B cell (primary cell): ENCODE data around the gene LYZL6. TPM values are rescaled to one million over a fixed set of nuclear protein-coding genes. Genes with fewer than 3 reads are reported as not detected.

Experiments used
- ATAC-seq: fragments of 200-7000 bp; cut with Tn5 transposase; one replicate; pipeline ENCODE4 v1.10.0; 2021; ENCODE audit warnings: low read depth, mild to moderate bottlenecking, moderate number of reproducible peaks, moderate library complexity
- CTCF ChIA-PET: fragments of 350-600 bp; sonication (Branson Sonifier 250); formaldehyde crosslinking; loops from one replicate; lab custom pipeline; 2021; ENCODE audit warnings: antibody characterized with exemption, inconsistent platforms; lab: Charles Lee
- POLR2A ChIA-PET: fragments of 350-600 bp; sonication (Branson Sonifier 250); formaldehyde crosslinking; loops from one replicate; lab custom pipeline; 2021; ENCODE audit warnings: antibody characterized with exemption; lab: Charles Lee
- DNase-seq: peaks from one replicate; pipeline ENCODE4 v3.0.0; 2013
- H2AFZ ChIP-seq: 2 replicates; pipeline ENCODE4 v1.6.1; 2012; ENCODE audit warnings: mild to moderate bottlenecking, low read depth, low read length; ENCODE audit not compliant: insufficient read depth, poor library complexity, severe bottlenecking
- H3K27ac ChIP-seq, 2 donors: 1 replicate in 1 of 2; 2 replicates in 1 of 2; pipeline ENCODE4 v1.5.1; 2012 to 2013; ENCODE audit warnings: low read length in 2 of 2, mild to moderate bottlenecking in 2 of 2, moderate library complexity in 1 of 2
- H3K27me3 ChIP-seq, 4 experiments: fragments of 200-600 bp in 1 of 4; sonication (generic) in 1 of 4; replicated peaks in 1 of 4; 1 replicate in 2 of 4; 2 replicates in 2 of 4; pipeline versions ENCODE4 v1.6.1 to v1.7.0; 2013 to 2016; ENCODE audit warnings: low read length in 3 of 4, mild to moderate bottlenecking in 2 of 4, mixed read lengths in 1 of 4, moderate library complexity in 1 of 4; ENCODE audit not compliant: insufficient read depth in 4 of 4, control insufficient read depth in 3 of 4; ENCODE audit errors: control extremely low read depth in 1 of 4
- H3K36me3 ChIP-seq, 2 experiments: replicated peaks in 1 of 2; 1 replicate in 1 of 2; 2 replicates in 1 of 2; pipeline versions ENCODE4 v1.6.1 to v1.7.1; 2013; ENCODE audit warnings: low read length in 1 of 2; ENCODE audit not compliant: insufficient read depth in 2 of 2, control insufficient read depth in 1 of 2; ENCODE audit errors: control extremely low read depth in 1 of 2, extremely low read depth in 1 of 2
- H3K4me1 ChIP-seq, 2 donors: fragments of 200-600 bp in 1 of 2; sonication (generic) in 1 of 2; 1 replicate in 1 of 2; 2 replicates in 1 of 2; pipeline versions ENCODE4 v1.5.1 to v1.6.1; 2013 to 2017; ENCODE audit warnings: low read length in 2 of 2; ENCODE audit not compliant: control insufficient read depth in 2 of 2, insufficient read depth in 2 of 2
- H3K4me2 ChIP-seq: replicated peaks from 2 replicates; pipeline ENCODE3; 2012; ENCODE audit warnings: mild to moderate bottlenecking, low read depth, low read length; ENCODE audit not compliant: poor library complexity, severe bottlenecking
- H3K4me3 ChIP-seq, 5 experiments: fragments of 200-600 bp in 1 of 5; sonication (generic) in 1 of 5; 1 replicate in 3 of 5; 2 replicates in 2 of 5; pipeline versions ENCODE4 v1.5.1 to v1.7.0; 2011 to 2016; ENCODE audit warnings: low read length in 4 of 5, mild to moderate bottlenecking in 4 of 5, low read depth in 2 of 5, control low read depth in 1 of 5, moderate library complexity in 1 of 5; ENCODE audit not compliant: insufficient read depth in 1 of 5; ENCODE audit errors: control extremely low read depth in 1 of 5, extremely low read depth in 1 of 5
- H3K79me2 ChIP-seq: fragments of 200-600 bp; sonication (generic); one replicate; pipeline ENCODE4 v1.6.0; 2016; ENCODE audit warnings: low read length; ENCODE audit not compliant: control insufficient read depth, insufficient read depth
- H3K9ac ChIP-seq: fragments of 200-600 bp; sonication (generic); 2 replicates; pipeline ENCODE4 v1.6.1; 2017; ENCODE audit warnings: mild to moderate bottlenecking, low read length, moderate library complexity
- H3K9me3 ChIP-seq, 3 donors: one replicate each; pipeline versions ENCODE4 v1.6.1 to v1.7.1; 2013; ENCODE audit warnings: low read length in 2 of 3; ENCODE audit not compliant: control insufficient read depth in 2 of 3, insufficient read depth in 1 of 3; ENCODE audit errors: control extremely low read depth in 1 of 3
- H4K20me1 ChIP-seq: 2 replicates; pipeline ENCODE4 v1.6.0; 2012; ENCODE audit warnings: mild to moderate bottlenecking, low read length; ENCODE audit not compliant: insufficient read depth, control insufficient read depth, poor library complexity, severe bottlenecking
- H3K27ac Mint-ChIP-seq: one replicate; pipeline ENCODE4 v1.8.0; 2021; ENCODE audit warnings: mixed read lengths
- H3K27me3 Mint-ChIP-seq: one replicate; pipeline ENCODE4 v1.8.0; 2021; ENCODE audit warnings: mixed read lengths
- H3K4me1 Mint-ChIP-seq: one replicate; pipeline ENCODE4 v1.8.0; 2021; ENCODE audit warnings: mixed read lengths
- H3K4me3 Mint-ChIP-seq: one replicate; pipeline ENCODE4 v1.8.0; 2021; ENCODE audit warnings: mixed read lengths
- H3K9me3 Mint-ChIP-seq: one replicate; pipeline ENCODE4 v1.8.0; 2022; ENCODE audit warnings: mixed read lengths; ENCODE audit not compliant: insufficient read depth
- CTCF ChIP-seq: fragments of 200-600 bp; IDR thresholded peaks from one replicate; pipeline ENCODE4 v1.8.0; 2022; ENCODE audit warnings: antibody characterized with exemption, mild to moderate bottlenecking
- EZH2 ChIP-seq: IDR thresholded peaks from 2 replicates; pipeline ENCODE4 v1.6.1; 2012; ENCODE audit warnings: borderline replicate concordance, low read depth, mild to moderate bottlenecking, moderate library complexity, low read length; ENCODE audit not compliant: insufficient read depth, poor library complexity, severe bottlenecking
- WGBS: methylation state at CpG from one replicate; pipeline ENCODE4 v1.1.5; 2013; ENCODE audit warnings: missing lambda C conversion rate; ENCODE audit not compliant: insufficient coverage; 5-methylcytosine and 5-hydroxymethylcytosine counted together
- intact Hi-C: fragments of 100-400 bp; cut with micrococcal nuclease; formaldehyde crosslinking; loops from one replicate; pipeline ENCODE4 v1.10.0; 2022
- polyA plus RNA-seq: library from polyadenylated mRNA; depleted of rRNA; stranded (reverse); fragments of >200 nt; gene quantifications from 2 replicates; pipeline ENCODE4 v1.2.3, GENCODE V29; 2012
- total RNA-seq, 2 donors: library from RNA; stranded (reverse); fragments of 120-200 nt in 1 of 2; gene quantifications; 1 replicate in 1 of 2; 2 replicates in 1 of 2; pipeline versions ENCODE4 v1.2.3 to v1.2.4, GENCODE V29; 2013 to 2022

The LYZL6 gene
- total and polyA plus RNA-seq, 2 donors (not counting 1 experiment from before 2014, with no cell fraction given): not detected

- H3K4me1 ChIP-seq: no peaks in the 10 kb centered on the region
- H3K79me2 ChIP-seq: no peaks in the 10 kb centered on the region
- H3K27ac Mint-ChIP-seq: no peak overlapping the region
- no peaks in the 10 kb centered on the region for H3K4me1 Mint-ChIP-seq
- intact Hi-C loops: no loop called here
- no peak for TF ChIP-seq EZH2
- no peak for TF ChIP-seq CTCF
- ATAC-seq: no peak
- peaks cover 0 to 6% (median 2%) of the 10 kb centered on the region in 4 experiments for H3K27me3 ChIP-seq
- ChIA-PET POLR2A (no interaction called here), CTCF (no interaction called here)
- H3K9ac ChIP-seq: no peak overlapping the region
- no peak overlapping the region for H3K4me2 ChIP-seq
- DNase-seq: no peak
- no peak overlapping the region for H3K27ac ChIP-seq
- no peaks in the 10 kb centered on the region for H3K36me3 ChIP-seq
- 15% methylated on average over 8 of the region's 14 CpGs for WGBS
- H2AFZ ChIP-seq: no peak overlapping the region
- H3K9me3 Mint-ChIP-seq: no peaks in the 10 kb centered on the region
- H3K4me3 Mint-ChIP-seq: no peak overlapping the region
- H3K9me3 ChIP-seq: peaks cover 0 to 2% (median 0%) of the 10 kb centered on the region in 3 donors
- H3K4me3 ChIP-seq: no peak overlapping the region
- H4K20me1 ChIP-seq: no peaks in the 10 kb centered on the region
- peaks cover 13% of the 10 kb centered on the region for H3K27me3 Mint-ChIP-seq
These were observed 47.6 kb downstream of the LYZL6 start for GRCh38 chr17:35895636-35896587.

DNA sequence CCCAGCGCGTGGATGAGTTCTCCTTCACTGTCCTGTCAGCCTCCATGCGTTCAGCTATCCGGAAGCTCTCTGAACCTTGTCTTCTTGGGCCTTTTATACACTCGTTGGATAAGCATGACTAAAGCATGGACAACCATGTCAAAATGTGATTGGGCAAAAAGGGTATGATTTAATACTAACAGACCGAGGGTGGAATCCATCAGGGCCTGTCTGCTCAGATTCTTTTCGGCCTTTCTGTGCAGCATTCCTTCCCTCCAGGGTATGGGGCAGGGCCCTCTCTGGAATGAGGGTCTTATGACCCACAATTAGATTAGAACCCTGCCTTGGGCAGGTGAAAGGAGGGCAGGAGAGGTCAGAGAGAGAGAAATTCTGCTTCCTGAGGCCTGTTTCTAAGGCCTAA lies 49.3 kb downstream of the LYZL6 start:
- intact Hi-C loops: no loop called here
- no peak for DNase-seq
- TF ChIP-seq EZH2: no peak
- no peak for TF ChIP-seq CTCF
- Histone ChIP-seq H3K36me3 (no peaks in the 10 kb centered on the region), H3K4me2 (no peak overlapping the region), H3K9ac (no peak overlapping the region), H3K9me3 (peaks cover 0 to 2% (median 0%) of the 10 kb centered on the region in 3 donors), H3K4me1 (no peaks in the 10 kb centered on the region), H4K20me1 (no peaks in the 10 kb centered on the region), H3K79me2 (no peaks in the 10 kb centered on the region), H3K27me3 (peaks cover 0 to 6% (median 2%) of the 10 kb centered on the region in 4 experiments), H2AFZ (no peak overlapping the region), H3K4me3 (no peak overlapping the region), H3K27ac (no peak overlapping the region)
- H3K9me3 Mint-ChIP-seq: no peaks in the 10 kb centered on the region
- 98% methylated on average over 6 of the region's 7 CpGs for WGBS
- ChIA-PET POLR2A (no interaction called here), CTCF (no interaction called here)
- H3K4me1 Mint-ChIP-seq: no peaks in the 10 kb centered on the region
- no peak overlapping the region for H3K4me3 Mint-ChIP-seq
- peaks cover 6% of the 10 kb centered on the region for H3K27me3 Mint-ChIP-seq
- H3K27ac Mint-ChIP-seq: no peak overlapping the region
- no peak for ATAC-seq
